Endodermal cell (in vitro differentiated cells): ENCODE measurements around the gene SEPTIN5. TPM values are rescaled to one million over a fixed set of nuclear protein-coding genes. Genes with fewer than 3 reads are reported as not detected.

ENCODE experiments used
- DNase-seq: peaks from one replicate; pipeline ENCODE4 v3.0.0-alpha.2; 2017
- H3K27ac ChIP-seq: 2 replicates; pipeline ENCODE4 v1.5.1; 2013; ENCODE audit warnings: mild to moderate bottlenecking, low read depth, low read length, moderate library complexity
- H3K27me3 ChIP-seq: 2 replicates; pipeline ENCODE4 v1.6.1; 2013; ENCODE audit warnings: mild to moderate bottlenecking, low read length, moderate library complexity; ENCODE audit not compliant: insufficient read depth, control insufficient read depth, poor library complexity, severe bottlenecking
- H3K36me3 ChIP-seq: 2 replicates; pipeline ENCODE4 v1.7.0; 2013; ENCODE audit warnings: mild to moderate bottlenecking, low read length, moderate library complexity; ENCODE audit not compliant: control insufficient read depth, insufficient read depth
- H3K4me1 ChIP-seq: one replicate; pipeline ENCODE4 v1.7.0; 2013; ENCODE audit warnings: low read length; ENCODE audit not compliant: control insufficient read depth, insufficient read depth
- H3K4me3 ChIP-seq: 2 replicates; pipeline ENCODE4 v1.5.1; 2013; ENCODE audit warnings: mild to moderate bottlenecking, low read length, moderate library complexity
- H3K9ac ChIP-seq: 2 replicates; pipeline ENCODE4 v1.6.1; 2013; ENCODE audit warnings: mild to moderate bottlenecking, low read length, moderate library complexity; ENCODE audit not compliant: poor library complexity, severe bottlenecking; ENCODE audit errors: extremely low read depth
- H3K9me3 ChIP-seq: 2 replicates; pipeline ENCODE4 v1.6.1; 2013; ENCODE audit warnings: mild to moderate bottlenecking, low read length, moderate library complexity; ENCODE audit not compliant: control insufficient read depth
- H3K27ac Mint-ChIP-seq: 2 replicates; pipeline ENCODE4 v1.8.0; 2020; ENCODE audit warnings: mixed read lengths
- H3K27me3 Mint-ChIP-seq: 2 replicates; pipeline ENCODE4 v1.8.0; 2021; ENCODE audit warnings: mild to moderate bottlenecking, mixed read lengths; ENCODE audit not compliant: insufficient read depth
- H3K36me3 Mint-ChIP-seq: 2 replicates; pipeline ENCODE4 v1.8.0; 2020; ENCODE audit warnings: low read depth, mixed read lengths
- H3K4me1 Mint-ChIP-seq: 2 replicates; pipeline ENCODE4 v1.8.0; 2020; ENCODE audit warnings: mixed read lengths
- H3K4me3 Mint-ChIP-seq: 2 replicates; pipeline ENCODE4 v1.8.0; 2020; ENCODE audit warnings: mild to moderate bottlenecking, moderate library complexity, mixed read lengths
- H3K9me3 Mint-ChIP-seq: 2 replicates; pipeline ENCODE4 v1.8.0; 2020; ENCODE audit warnings: mild to moderate bottlenecking, mixed read lengths
- CTCF ChIP-seq: fragments of 200-600 bp; sonication (generic); conservative IDR thresholded peaks from 2 replicates; pipeline ENCODE4 v1.5.0; 2021; ENCODE audit warnings: antibody characterized with exemption, mild to moderate bottlenecking
- WGBS, 2 experiments: methylation state at CpG; one replicate each; pipeline versions ENCODE4 v1.1.5 to v1.1.7; 2013; ENCODE audit warnings: missing lambda C conversion rate in 2 of 2, mixed read lengths in 1 of 2; ENCODE audit not compliant: insufficient coverage in 1 of 2, insufficient read length in 1 of 2; 5-methylcytosine and 5-hydroxymethylcytosine counted together
- total RNA-seq, 2 donors: library from RNA; stranded (reverse); fragmentation: NEBNext Ultra II Directional in 1 of 2; extraction: Animal tissue kit (Norgen Biotek cat#: 25700) in 1 of 2; gene quantifications; 2 replicates in 1 of 2; 3 replicates in 1 of 2; pipeline ENCODE4 v1.2.1, GENCODE V29; 2021

SEPTIN5 gene
- total RNA-seq, 2 donors from 2014 or later = 9.8 to 20.0 TPM

- Mint-ChIP-seq H3K9me3 (no peaks in the 10 kb centered on the region), H3K27ac (no peak overlapping the region), H3K27me3 (peaks cover 20% of the 10 kb centered on the region), H3K4me1 (peaks cover 10% of the 10 kb centered on the region), H3K36me3 (no peaks in the 10 kb centered on the region), H3K4me3 (no peak overlapping the region)
- Histone ChIP-seq H3K4me1 (peaks cover 7% of the 10 kb centered on the region), H3K4me3 (no peak overlapping the region), H3K9ac (no peak overlapping the region), H3K9me3 (no peaks in the 10 kb centered on the region), H3K27ac (no peak overlapping the region), H3K27me3 (peaks cover 25% of the 10 kb centered on the region), H3K36me3 (no peaks in the 10 kb centered on the region)
- WGBS, 2 experiments = 88 to 93% methylated on average over 13 to 19 of the region's 19 CpGs
- no peak for TF ChIP-seq CTCF
- DNase-seq = peak; percentile 63
Measured at GRCh38 chr22:19710020-19710768, 4.1 kb upstream of the SEPTIN5 start.

DNA sequence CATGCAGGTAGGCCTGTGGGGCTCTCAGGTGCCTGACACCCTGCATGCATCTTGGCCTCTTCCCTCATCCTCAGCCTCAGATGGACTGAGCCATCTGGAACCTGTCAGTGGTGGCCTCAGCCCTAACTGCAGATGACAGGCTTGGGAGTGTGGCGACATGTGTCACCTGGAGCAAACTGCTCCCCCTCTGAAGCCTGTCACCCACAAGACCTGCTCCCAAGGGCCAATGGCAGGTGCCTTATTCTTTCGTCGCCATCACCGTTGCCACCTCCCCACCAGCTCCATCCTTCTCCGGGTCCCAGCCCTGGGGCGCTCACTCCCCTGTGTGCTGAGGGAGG is 3.6 kb upstream of the SEPTIN5 start:
- no peak for DNase-seq
- Histone ChIP-seq H3K4me3 (no peak overlapping the region), H3K36me3 (no peaks in the 10 kb centered on the region), H3K9ac (no peak overlapping the region), H3K27ac (no peak overlapping the region), H3K4me1 (peaks cover 7% of the 10 kb centered on the region), H3K27me3 (peaks cover 29% of the 10 kb centered on the region), H3K9me3 (no peaks in the 10 kb centered on the region)
- 96 to 100% methylated on average over 5 to 6 of the region's 6 CpGs for WGBS, 2 experiments
- Mint-ChIP-seq H3K9me3 (no peaks in the 10 kb centered on the region), H3K4me3 (no peak overlapping the region), H3K27ac (no peak overlapping the region), H3K4me1 (peaks cover 8% of the 10 kb centered on the region), H3K36me3 (no peaks in the 10 kb centered on the region), H3K27me3 (peaks cover 20% of the 10 kb centered on the region)
- TF ChIP-seq CTCF = no peak

GRCh38 chr22:19713245-19713644 is 1.1 kb upstream of the SEPTIN5 start:
- peaks cover 50% of the 10 kb centered on the region for H3K27me3 ChIP-seq
- DNase-seq = no peak

More at GRCh38 chr22:19713245-19713644, 1.1 kb upstream of the SEPTIN5 start:
- Histone ChIP-seq H3K4me3 (no peak overlapping the region), H3K4me1 (peaks cover 7% of the 10 kb centered on the region), H3K9ac (no peak overlapping the region), H3K9me3 (no peaks in the 10 kb centered on the region), H3K36me3 (no peaks in the 10 kb centered on the region), H3K27ac (no peak overlapping the region)
- Mint-ChIP-seq H3K27ac (no peak overlapping the region), H3K4me3 (peak overlapping the region; percentile 61), H3K36me3 (no peaks in the 10 kb centered on the region), H3K4me1 (peaks cover 8% of the 10 kb centered on the region), H3K9me3 (no peaks in the 10 kb centered on the region), H3K27me3 (peaks cover 33% of the 10 kb centered on the region)
- TF ChIP-seq CTCF = no peak
- WGBS, 2 experiments = 93 to 95% methylated on average over 8 to 13 of the region's 13 CpGs
